Measurements from ENCODE around the gene KIAA0319L. TPM values are rescaled to one million over a fixed set of nuclear protein-coding genes. Genes with fewer than 3 reads are reported as not detected.

KIAA0319L gene
- total RNA-seq, 2 donors from 2014 or later: 62.4 to 62.6 TPM

GRCh38 chr1:35499652-35500176 lies 57.5 kb downstream of the KIAA0319L start:
- Histone ChIP-seq H3K9me3 (no peaks in the 10 kb centered on the region), H3K27me3 (replicated peaks; ENCODE audit: insufficient read depth) (no peaks in the 10 kb centered on the region), H3K4me3 (no peak overlapping the region), H3K27ac (no peak overlapping the region), H3K36me3 (no peaks in the 10 kb centered on the region), H3K4me1 (ENCODE audit: control insufficient read depth in 1 of 2, low read depth in 2 of 2) (no peaks in the 10 kb centered on the region)
- TF ChIP-seq CTCF (IDR thresholded peaks at IDR 0.05): no peak
- ATAC-seq (ENCODE audit: insufficient number of reproducible peaks, low FRiP score, low read depth) (no peak), DNase-seq (ENCODE audit: low spot score) (no peak)

GRCh38 chr1:35499231-35499630 lies 58.0 kb downstream of the KIAA0319L start:
- Histone ChIP-seq H3K4me3 (no peak overlapping the region), H3K36me3 (peaks cover 2% of the 10 kb centered on the region), H3K27me3 (replicated peaks; ENCODE audit: insufficient read depth) (no peaks in the 10 kb centered on the region), H3K4me1 (ENCODE audit: control insufficient read depth in 1 of 2, low read depth in 2 of 2) (no peaks in the 10 kb centered on the region), H3K9me3 (no peaks in the 10 kb centered on the region), H3K27ac (no peak overlapping the region)
- no peak for TF ChIP-seq CTCF (IDR thresholded peaks at IDR 0.05)
- ATAC-seq (ENCODE audit: insufficient number of reproducible peaks, low FRiP score, low read depth) (no peak), DNase-seq (ENCODE audit: low spot score) (no peak)

GRCh38 chr1:35497571-35497970 lies 59.6 kb downstream of the KIAA0319L start:
- no peak for DNase-seq (ENCODE audit: low spot score)
- H3K4me1 ChIP-seq (ENCODE audit: control insufficient read depth in 1 of 2, low read depth in 2 of 2): no peaks in the 10 kb centered on the region
- H3K36me3 ChIP-seq: peaks cover 2% of the 10 kb centered on the region
- no peak for ATAC-seq (ENCODE audit: insufficient number of reproducible peaks, low FRiP score, low read depth)
- no peaks in the 10 kb centered on the region for H3K9me3 ChIP-seq
- TF ChIP-seq CTCF (IDR thresholded peaks at IDR 0.05): no peak
- H3K27ac ChIP-seq: no peak overlapping the region
- no peak overlapping the region for H3K4me3 ChIP-seq
- H3K27me3 ChIP-seq (replicated peaks; ENCODE audit: insufficient read depth): no peaks in the 10 kb centered on the region

GRCh38 chr1:35490250-35490649 lies 67.0 kb downstream of the KIAA0319L start:
- Histone ChIP-seq H3K4me3 (no peak overlapping the region), H3K4me1 (ENCODE audit: control insufficient read depth in 1 of 2, low read depth in 2 of 2) (peaks cover 0 to 5% of the 10 kb centered on the region in 2 donors), H3K9me3 (no peaks in the 10 kb centered on the region), H3K36me3 (peaks cover 2% of the 10 kb centered on the region), H3K27ac (no peak overlapping the region), H3K27me3 (replicated peaks; ENCODE audit: insufficient read depth) (no peaks in the 10 kb centered on the region)
- DNase-seq (ENCODE audit: low spot score): no peak
- no peak for TF ChIP-seq CTCF (IDR thresholded peaks at IDR 0.05)
- ATAC-seq (ENCODE audit: insufficient number of reproducible peaks, low FRiP score, low read depth): no peak

GRCh38 chr1:35488336-35488735 lies 68.9 kb downstream of the KIAA0319L start:
- H3K4me1 ChIP-seq (ENCODE audit: control insufficient read depth in 1 of 2, low read depth in 2 of 2): peaks cover 0 to 5% of the 10 kb centered on the region in 2 donors
- no peak for DNase-seq (ENCODE audit: low spot score)
- H3K4me3 ChIP-seq: no peak overlapping the region
- no peak for TF ChIP-seq CTCF (IDR thresholded peaks at IDR 0.05)
- H3K27me3 ChIP-seq (replicated peaks; ENCODE audit: insufficient read depth): no peaks in the 10 kb centered on the region
- no peaks in the 10 kb centered on the region for H3K36me3 ChIP-seq
- H3K9me3 ChIP-seq: no peaks in the 10 kb centered on the region
- no peak for ATAC-seq (ENCODE audit: insufficient number of reproducible peaks, low FRiP score, low read depth)
- no peak overlapping the region for H3K27ac ChIP-seq

All from thoracic aorta (tissue), 2 donors.